GM12878 (cell line): ENCODE results near the gene GLA. TPM values are rescaled to one million over a fixed set of nuclear protein-coding genes. Genes with fewer than 3 reads are reported as not detected.

Source experiments
- ATF2 ChIP-seq: IDR thresholded peaks from 2 replicates; pipeline ENCODE4 v1.6.1; 2012; ENCODE audit warnings: low read length, inconsistent platforms
- CHD2 ChIP-seq: IDR thresholded peaks from 2 replicates; pipeline ENCODE4 v1.6.1; 2011; ENCODE audit warnings: low read depth, low read length, improper control_type of control experiment, borderline replicate concordance
- CHD4 ChIP-seq: fragments of 200-600 bp; sonication (generic); IDR thresholded peaks from 2 replicates; pipeline ENCODE4 v1.6.1; 2016; ENCODE audit warnings: mild to moderate bottlenecking
- E4F1 ChIP-seq: fragments of 450-650 bp; IDR thresholded peaks from 2 replicates; pipeline ENCODE4 v1.6.1; 2018; ENCODE audit warnings: borderline replicate concordance, mild to moderate bottlenecking; ENCODE audit not compliant: partially characterized antibody
- HSF1 ChIP-seq: fragments of 150-350 bp; IDR thresholded peaks from 2 replicates; pipeline ENCODE4 v1.6.1; 2014; ENCODE audit warnings: mild to moderate bottlenecking, low read depth, low read length
- NR2C1 ChIP-seq: fragments of 450-650 bp; IDR thresholded peaks from 2 replicates; pipeline ENCODE4 v1.6.1; 2017; ENCODE audit warnings: antibody characterized with exemption, mild to moderate bottlenecking, moderate library complexity
- PKNOX1 ChIP-seq: fragments of 450-650 bp; IDR thresholded peaks from 2 replicates; pipeline ENCODE4 v1.6.1; 2016; ENCODE audit warnings: mild to moderate bottlenecking
- SP1 ChIP-seq: IDR thresholded peaks from one replicate; pipeline ENCODE4 v1.6.1; 2011; ENCODE audit warnings: low read depth, low read length
- TCF7 ChIP-seq: IDR thresholded peaks from 2 replicates; pipeline ENCODE4 v1.6.1; 2014; ENCODE audit warnings: antibody characterized with exemption, borderline replicate concordance
- polyA plus RNA-seq, 11 experiments: library from polyadenylated mRNA; depleted of rRNA in 4 of 11; unstranded in 6 of 11; stranded (reverse) in 5 of 11; fragments of >200 nt; fragmentation: Nextera tagmentation in 4 of 11; fragmentation: Illumina TruSeq in 1 of 11; extraction: Ambion mirVana in 4 of 11; extraction: Trizol in 1 of 11; gene quantifications; 1 replicate in 1 of 11; 2 replicates in 10 of 11; pipeline versions ENCODE4 v1.2.1 to v1.2.3, GENCODE V29; 2011 to 2016; ENCODE audit warnings: inconsistent platforms in 2 of 11, missing spikeins in 2 of 11, low read depth in 1 of 11
- total RNA-seq, 4 experiments: library from RNA; depleted of rRNA in 3 of 4; stranded (reverse); fragments of >200 nt in 3 of 4; fragmentation: Illumina TruSeq in 1 of 4; extraction: Trizol in 1 of 4; gene quantifications; 2 replicates each; pipeline versions ENCODE4 v1.2.1 to v1.2.3, GENCODE V29; 2013 to 2021

The GLA gene
- total and polyA plus RNA-seq, 10 of the 15 experiments (the other 5 are each of a cell fraction or from before 2014, with no cell fraction given) = 23.8 to 66.4 (median 29.1) TPM

GRCh38 chrX:101415180-101416145 lies 7.7 kb upstream of the GLA start (continued):
- peak; percentile 31; the same call in 1 of the 2 replicates for TF ChIP-seq ATF2
- peak; percentile 95 for TF ChIP-seq HSF1
- TF ChIP-seq TCF7 = no peak
- TF ChIP-seq CHD4 = no peak
- TF ChIP-seq PKNOX1 = no peak
- no peak for TF ChIP-seq SP1
- no peak for TF ChIP-seq NR2C1
- no peak for TF ChIP-seq E4F1
- TF ChIP-seq CHD2 = no peak
